ENCODE measurements around the gene DKK1. TPM values are rescaled to one million over a fixed set of nuclear protein-coding genes. Genes with fewer than 3 reads are reported as not detected.

The DKK1 gene
- polyA plus RNA-seq, 2 of the 4 experiments (the other 2 are of a cell fraction), result 117 to 375 TPM

DNA sequence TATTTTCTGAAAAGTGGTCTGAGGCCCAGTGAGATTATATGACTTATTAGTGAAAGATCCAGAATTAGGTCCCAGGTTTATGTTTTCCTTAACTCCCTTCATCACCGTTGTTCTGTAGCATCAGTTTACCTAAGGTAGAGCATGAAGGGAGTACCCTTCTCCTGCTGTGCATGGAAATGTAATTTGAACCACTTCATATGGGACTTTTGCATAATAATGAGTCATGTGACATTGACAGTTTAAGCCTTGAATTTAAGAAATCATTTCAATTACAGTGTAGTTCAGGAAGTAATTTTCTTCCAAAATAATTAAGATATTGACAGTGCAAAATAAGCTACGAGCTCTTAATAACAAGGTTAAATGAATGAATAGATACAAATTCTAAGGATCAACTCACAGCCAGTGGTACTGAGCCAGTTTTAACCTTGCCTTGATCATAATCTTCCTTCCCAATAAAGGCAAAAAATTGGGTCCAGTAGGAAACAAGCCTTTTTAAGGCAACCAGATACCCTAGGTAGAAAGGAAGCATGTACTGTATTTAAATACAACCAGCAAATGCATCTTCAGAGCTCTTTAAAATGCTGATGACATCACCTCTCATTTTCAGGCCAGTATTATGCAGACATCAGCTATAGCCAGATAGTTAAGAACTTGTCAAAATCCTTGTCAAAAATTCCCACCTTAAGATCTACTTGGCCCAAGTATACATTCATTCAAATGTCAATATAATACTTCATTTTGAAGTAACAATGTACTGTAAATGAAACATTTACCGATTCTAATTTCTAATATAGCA, 48.8 kb upstream of the DKK1 start:
- Histone ChIP-seq H3K9me3 (no peaks in the 10 kb centered on the region), H3K4me1 (no peaks in the 10 kb centered on the region), H3K27ac (no peak overlapping the region), H3K4me3 (no peak overlapping the region), H3K4me2 (no peak overlapping the region)
- ATAC-seq (no peak), DNase-seq (ENCODE audit: low read depth in 1 of 2, low spot score in 1 of 2) (no peak), FAIRE-seq (no peak)
- ChIA-PET CTCF (no interaction called here), POLR2A (no interaction called here)
- TF ChIP-seq JUNB (IDR thresholded peaks at IDR 0.05), result no peak
- no peak for TF ChIP-seq POLR2AphosphoS2 (conservative IDR thresholded peaks at IDR 0.05; ENCODE audit: low read length)
- TF ChIP-seq RARB (CRISPR knock-in tag; IDR thresholded peaks at IDR 0.05), result no peak
- no peak for TF ChIP-seq ZFP36 (IDR thresholded peaks at IDR 0.05; ENCODE audit: borderline replicate concordance, partially characterized antibody)
- TF ChIP-seq, protein P1, sequence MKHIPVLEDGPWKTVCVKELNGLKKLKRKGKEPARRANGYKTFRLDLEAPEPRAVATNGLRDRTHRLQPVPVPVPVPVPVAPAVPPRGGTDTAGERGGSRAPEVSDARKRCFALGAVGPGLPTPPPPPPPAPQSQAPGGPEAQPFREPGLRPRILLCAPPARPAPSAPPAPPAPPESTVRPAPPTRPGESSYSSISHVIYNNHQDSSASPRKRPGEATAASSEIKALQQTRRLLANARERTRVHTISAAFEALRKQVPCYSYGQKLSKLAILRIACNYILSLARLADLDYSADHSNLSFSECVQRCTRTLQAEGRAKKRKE (CRISPR knock-in tag; IDR thresholded peaks at IDR 0.05; ENCODE audit: low read depth), result no peak
- TF ChIP-seq RAD21 (conservative IDR thresholded peaks at IDR 0.05 in 1 of 2, IDR thresholded peaks at IDR 0.05 in 1 of 2), result no peak
- TF ChIP-seq TP53 (CRISPR knock-in tag; IDR thresholded peaks at IDR 0.05), result no peak
- no peak for TF ChIP-seq MYC (IDR thresholded peaks at IDR 0.05; ENCODE audit: borderline replicate concordance, low read length)
- no peak for TF ChIP-seq HOXB5 (CRISPR knock-in tag; IDR thresholded peaks at IDR 0.05)
- no peak for TF ChIP-seq GATA3 (IDR thresholded peaks at IDR 0.05; ENCODE audit: borderline replicate concordance)
- TF ChIP-seq ESRRA (IDR thresholded peaks at IDR 0.05; ENCODE audit: borderline replicate concordance, low read length), result no peak
- TF ChIP-seq, protein P2, sequence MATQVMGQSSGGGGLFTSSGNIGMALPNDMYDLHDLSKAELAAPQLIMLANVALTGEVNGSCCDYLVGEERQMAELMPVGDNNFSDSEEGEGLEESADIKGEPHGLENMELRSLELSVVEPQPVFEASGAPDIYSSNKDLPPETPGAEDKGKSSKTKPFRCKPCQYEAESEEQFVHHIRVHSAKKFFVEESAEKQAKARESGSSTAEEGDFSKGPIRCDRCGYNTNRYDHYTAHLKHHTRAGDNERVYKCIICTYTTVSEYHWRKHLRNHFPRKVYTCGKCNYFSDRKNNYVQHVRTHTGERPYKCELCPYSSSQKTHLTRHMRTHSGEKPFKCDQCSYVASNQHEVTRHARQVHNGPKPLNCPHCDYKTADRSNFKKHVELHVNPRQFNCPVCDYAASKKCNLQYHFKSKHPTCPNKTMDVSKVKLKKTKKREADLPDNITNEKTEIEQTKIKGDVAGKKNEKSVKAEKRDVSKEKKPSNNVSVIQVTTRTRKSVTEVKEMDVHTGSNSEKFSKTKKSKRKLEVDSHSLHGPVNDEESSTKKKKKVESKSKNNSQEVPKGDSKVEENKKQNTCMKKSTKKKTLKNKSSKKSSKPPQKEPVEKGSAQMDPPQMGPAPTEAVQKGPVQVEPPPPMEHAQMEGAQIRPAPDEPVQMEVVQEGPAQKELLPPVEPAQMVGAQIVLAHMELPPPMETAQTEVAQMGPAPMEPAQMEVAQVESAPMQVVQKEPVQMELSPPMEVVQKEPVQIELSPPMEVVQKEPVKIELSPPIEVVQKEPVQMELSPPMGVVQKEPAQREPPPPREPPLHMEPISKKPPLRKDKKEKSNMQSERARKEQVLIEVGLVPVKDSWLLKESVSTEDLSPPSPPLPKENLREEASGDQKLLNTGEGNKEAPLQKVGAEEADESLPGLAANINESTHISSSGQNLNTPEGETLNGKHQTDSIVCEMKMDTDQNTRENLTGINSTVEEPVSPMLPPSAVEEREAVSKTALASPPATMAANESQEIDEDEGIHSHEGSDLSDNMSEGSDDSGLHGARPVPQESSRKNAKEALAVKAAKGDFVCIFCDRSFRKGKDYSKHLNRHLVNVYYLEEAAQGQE (IDR thresholded peaks at IDR 0.05), result no peak
- no peak for TF ChIP-seq ZNF302 (CRISPR knock-in tag; IDR thresholded peaks at IDR 0.05)
- no peak for TF ChIP-seq CEBPB (IDR thresholded peaks at IDR 0.05)
- TF ChIP-seq KDM1A (IDR thresholded peaks at IDR 0.05; ENCODE audit: low read depth), result no peak
- TF ChIP-seq EHMT2 (IDR thresholded peaks at IDR 0.05; ENCODE audit: low read depth), result no peak
- TF ChIP-seq BHLHE40 (IDR thresholded peaks at IDR 0.05; ENCODE audit: low read depth, low read length), result no peak
- TF ChIP-seq FOSL2 (IDR thresholded peaks at IDR 0.05), result no peak
- no peak for TF ChIP-seq FOSL2 (CRISPR knock-in tag; IDR thresholded peaks at IDR 0.05)
- TF ChIP-seq CBX2 (IDR thresholded peaks at IDR 0.05; ENCODE audit: borderline replicate concordance, low read depth), result no peak
- TF ChIP-seq HOXB13 (CRISPR knock-in tag; IDR thresholded peaks at IDR 0.05; ENCODE audit: low read depth), result no peak
- WGBS (ENCODE audit: missing lambda C conversion rate), result 66% methylated on average over 3 of the region's 3 CpGs

DNA sequence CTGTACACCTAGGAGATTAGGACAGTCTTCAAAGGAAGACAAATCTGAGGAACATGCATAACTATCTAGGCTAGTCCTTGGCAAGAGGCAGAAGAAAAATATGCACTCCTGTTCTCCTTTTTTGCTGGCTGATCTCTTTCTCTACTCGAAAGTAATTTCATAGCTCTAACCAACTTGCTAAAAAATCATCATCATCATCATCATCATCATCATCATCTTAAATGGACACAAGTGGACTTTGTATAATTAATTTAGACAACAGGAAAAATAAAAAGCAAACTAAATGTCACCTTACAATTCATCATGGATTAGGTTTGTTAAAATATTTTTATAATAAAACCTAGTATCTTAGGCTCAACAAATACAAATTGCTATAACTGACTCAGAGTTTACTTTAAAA, 47.2 kb upstream of the DKK1 start:
- WGBS (ENCODE audit: missing lambda C conversion rate), result 26% methylated on average over 1 of the region's 1 CpG
- ChIA-PET POLR2A (no interaction called here), CTCF (interaction anchor here (1.2 kb wide), 1 partner anchor 12 kb away, joined by 4 read pairs; no protein-coding TSS in a partner anchor)
- no peak for ATAC-seq
- TF ChIP-seq GATA3 (IDR thresholded peaks at IDR 0.05; ENCODE audit: borderline replicate concordance), result no peak
- TF ChIP-seq MAFK (IDR thresholded peaks at IDR 0.05; ENCODE audit: partially characterized antibody), result no peak
- TF ChIP-seq, protein P3, sequence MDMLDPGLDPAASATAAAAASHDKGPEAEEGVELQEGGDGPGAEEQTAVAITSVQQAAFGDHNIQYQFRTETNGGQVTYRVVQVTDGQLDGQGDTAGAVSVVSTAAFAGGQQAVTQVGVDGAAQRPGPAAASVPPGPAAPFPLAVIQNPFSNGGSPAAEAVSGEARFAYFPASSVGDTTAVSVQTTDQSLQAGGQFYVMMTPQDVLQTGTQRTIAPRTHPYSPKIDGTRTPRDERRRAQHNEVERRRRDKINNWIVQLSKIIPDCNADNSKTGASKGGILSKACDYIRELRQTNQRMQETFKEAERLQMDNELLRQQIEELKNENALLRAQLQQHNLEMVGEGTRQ (IDR thresholded peaks at IDR 0.05), result no peak
- no peak for TF ChIP-seq CHD2 (IDR thresholded peaks at IDR 0.05; ENCODE audit: low read length, partially characterized antibody)
- TF ChIP-seq FOSL2 (IDR thresholded peaks at IDR 0.05), result no peak
- TF ChIP-seq FOSL2 (CRISPR knock-in tag; IDR thresholded peaks at IDR 0.05), result no peak
- no peak for TF ChIP-seq CBX8 (IDR thresholded peaks at IDR 0.05)
- no peak for TF ChIP-seq RARB (CRISPR knock-in tag; IDR thresholded peaks at IDR 0.05)
- TF ChIP-seq HDAC2 (IDR thresholded peaks at IDR 0.05), result no peak
- TF ChIP-seq JUN (IDR thresholded peaks at IDR 0.05), result no peak
- no peak for TF ChIP-seq CHD4 (IDR thresholded peaks at IDR 0.05; ENCODE audit: borderline replicate concordance)
- TF ChIP-seq, protein P4, sequence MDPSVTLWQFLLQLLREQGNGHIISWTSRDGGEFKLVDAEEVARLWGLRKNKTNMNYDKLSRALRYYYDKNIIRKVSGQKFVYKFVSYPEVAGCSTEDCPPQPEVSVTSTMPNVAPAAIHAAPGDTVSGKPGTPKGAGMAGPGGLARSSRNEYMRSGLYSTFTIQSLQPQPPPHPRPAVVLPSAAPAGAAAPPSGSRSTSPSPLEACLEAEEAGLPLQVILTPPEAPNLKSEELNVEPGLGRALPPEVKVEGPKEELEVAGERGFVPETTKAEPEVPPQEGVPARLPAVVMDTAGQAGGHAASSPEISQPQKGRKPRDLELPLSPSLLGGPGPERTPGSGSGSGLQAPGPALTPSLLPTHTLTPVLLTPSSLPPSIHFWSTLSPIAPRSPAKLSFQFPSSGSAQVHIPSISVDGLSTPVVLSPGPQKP (IDR thresholded peaks at IDR 0.05; ENCODE audit: low read depth, low read length), result no peak
- TF ChIP-seq, protein P5, sequence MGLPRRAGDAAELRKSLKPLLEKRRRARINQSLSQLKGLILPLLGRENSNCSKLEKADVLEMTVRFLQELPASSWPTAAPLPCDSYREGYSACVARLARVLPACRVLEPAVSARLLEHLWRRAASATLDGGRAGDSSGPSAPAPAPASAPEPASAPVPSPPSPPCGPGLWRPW (IDR thresholded peaks at IDR 0.05), result no peak
- TF ChIP-seq PHF8 (IDR thresholded peaks at IDR 0.05; ENCODE audit: borderline replicate concordance, low read depth), result no peak
- no peak for TF ChIP-seq FOSB (CRISPR knock-in tag; IDR thresholded peaks at IDR 0.05)
- TF ChIP-seq SREBF2 (IDR thresholded peaks at IDR 0.05), result no peak
- H3K4me2 ChIP-seq, result no peak overlapping the region
- H3K9me3 ChIP-seq, result no peaks in the 10 kb centered on the region
- no peak overlapping the region for H3K4me3 ChIP-seq
- no peak for DNase-seq (ENCODE audit: low read depth in 1 of 2, low spot score in 1 of 2)
- H3K27ac ChIP-seq, result no peak overlapping the region
- no peak for FAIRE-seq
- H3K4me1 ChIP-seq, result no peaks in the 10 kb centered on the region

Data from A549 (cell line).